ENCODE measurements around the gene MKX.

DNA sequence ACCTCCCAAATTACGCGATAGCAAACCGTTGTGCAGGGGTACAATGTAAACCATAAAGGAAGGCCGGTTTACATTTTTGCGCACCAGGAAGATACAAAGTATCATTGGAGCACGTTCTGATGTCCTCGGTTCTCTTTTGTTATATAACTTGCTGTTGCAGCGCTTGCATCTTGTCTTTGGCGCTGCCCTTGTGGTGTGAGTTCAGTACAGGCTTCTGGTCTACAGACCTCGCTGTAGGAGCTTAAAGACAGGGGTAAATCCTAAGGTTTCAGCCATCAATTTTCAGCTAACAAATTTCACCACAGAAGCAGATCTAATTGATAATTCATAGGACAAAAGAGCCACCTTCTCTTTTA is 1.5 kb upstream of the MKX start:
- TF ChIP-seq, protein P1, sequence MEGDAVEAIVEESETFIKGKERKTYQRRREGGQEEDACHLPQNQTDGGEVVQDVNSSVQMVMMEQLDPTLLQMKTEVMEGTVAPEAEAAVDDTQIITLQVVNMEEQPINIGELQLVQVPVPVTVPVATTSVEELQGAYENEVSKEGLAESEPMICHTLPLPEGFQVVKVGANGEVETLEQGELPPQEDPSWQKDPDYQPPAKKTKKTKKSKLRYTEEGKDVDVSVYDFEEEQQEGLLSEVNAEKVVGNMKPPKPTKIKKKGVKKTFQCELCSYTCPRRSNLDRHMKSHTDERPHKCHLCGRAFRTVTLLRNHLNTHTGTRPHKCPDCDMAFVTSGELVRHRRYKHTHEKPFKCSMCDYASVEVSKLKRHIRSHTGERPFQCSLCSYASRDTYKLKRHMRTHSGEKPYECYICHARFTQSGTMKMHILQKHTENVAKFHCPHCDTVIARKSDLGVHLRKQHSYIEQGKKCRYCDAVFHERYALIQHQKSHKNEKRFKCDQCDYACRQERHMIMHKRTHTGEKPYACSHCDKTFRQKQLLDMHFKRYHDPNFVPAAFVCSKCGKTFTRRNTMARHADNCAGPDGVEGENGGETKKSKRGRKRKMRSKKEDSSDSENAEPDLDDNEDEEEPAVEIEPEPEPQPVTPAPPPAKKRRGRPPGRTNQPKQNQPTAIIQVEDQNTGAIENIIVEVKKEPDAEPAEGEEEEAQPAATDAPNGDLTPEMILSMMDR (IDR thresholded peaks at IDR 0.05), result no peak; the same call in 1 of the 2 replicates
- TF ChIP-seq, protein P2, sequence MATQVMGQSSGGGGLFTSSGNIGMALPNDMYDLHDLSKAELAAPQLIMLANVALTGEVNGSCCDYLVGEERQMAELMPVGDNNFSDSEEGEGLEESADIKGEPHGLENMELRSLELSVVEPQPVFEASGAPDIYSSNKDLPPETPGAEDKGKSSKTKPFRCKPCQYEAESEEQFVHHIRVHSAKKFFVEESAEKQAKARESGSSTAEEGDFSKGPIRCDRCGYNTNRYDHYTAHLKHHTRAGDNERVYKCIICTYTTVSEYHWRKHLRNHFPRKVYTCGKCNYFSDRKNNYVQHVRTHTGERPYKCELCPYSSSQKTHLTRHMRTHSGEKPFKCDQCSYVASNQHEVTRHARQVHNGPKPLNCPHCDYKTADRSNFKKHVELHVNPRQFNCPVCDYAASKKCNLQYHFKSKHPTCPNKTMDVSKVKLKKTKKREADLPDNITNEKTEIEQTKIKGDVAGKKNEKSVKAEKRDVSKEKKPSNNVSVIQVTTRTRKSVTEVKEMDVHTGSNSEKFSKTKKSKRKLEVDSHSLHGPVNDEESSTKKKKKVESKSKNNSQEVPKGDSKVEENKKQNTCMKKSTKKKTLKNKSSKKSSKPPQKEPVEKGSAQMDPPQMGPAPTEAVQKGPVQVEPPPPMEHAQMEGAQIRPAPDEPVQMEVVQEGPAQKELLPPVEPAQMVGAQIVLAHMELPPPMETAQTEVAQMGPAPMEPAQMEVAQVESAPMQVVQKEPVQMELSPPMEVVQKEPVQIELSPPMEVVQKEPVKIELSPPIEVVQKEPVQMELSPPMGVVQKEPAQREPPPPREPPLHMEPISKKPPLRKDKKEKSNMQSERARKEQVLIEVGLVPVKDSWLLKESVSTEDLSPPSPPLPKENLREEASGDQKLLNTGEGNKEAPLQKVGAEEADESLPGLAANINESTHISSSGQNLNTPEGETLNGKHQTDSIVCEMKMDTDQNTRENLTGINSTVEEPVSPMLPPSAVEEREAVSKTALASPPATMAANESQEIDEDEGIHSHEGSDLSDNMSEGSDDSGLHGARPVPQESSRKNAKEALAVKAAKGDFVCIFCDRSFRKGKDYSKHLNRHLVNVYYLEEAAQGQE (IDR thresholded peaks at IDR 0.05; ENCODE audit: insufficient read depth in 1 of 2, low read depth in 2 of 2, low read length in 1 of 2), result no peak

Data from Panc1 (cell line).